H9 (cell line): Measurements from ENCODE around the gene CST5. TPM values are rescaled to one million over a fixed set of nuclear protein-coding genes. Genes with fewer than 3 reads are reported as not detected.

Experiments used
- DNase-seq: peaks from one replicate; pipeline ENCODE4 v3.0.0-alpha.2; 2017
- H2AFZ ChIP-seq: one replicate; pipeline ENCODE4 v1.6.1; 2013; ENCODE audit warnings: mild to moderate bottlenecking, low read length, control low read depth, moderate library complexity
- H2AK5ac ChIP-seq: 2 replicates; pipeline ENCODE4 v1.6.1; 2013; ENCODE audit warnings: low read length, control low read depth, mixed read lengths; ENCODE audit not compliant: insufficient read length
- H2BK120ac ChIP-seq: one replicate; pipeline ENCODE4 v1.6.1; 2013; ENCODE audit warnings: low read depth, mild to moderate bottlenecking, low read length, control low read depth, inconsistent platforms; ENCODE audit not compliant: poor library complexity, severe bottlenecking
- H2BK12ac ChIP-seq: 2 replicates; pipeline ENCODE4 v1.6.1; 2013; ENCODE audit warnings: low read length, control low read depth, mixed read lengths, low read depth; ENCODE audit not compliant: insufficient read length
- H2BK15ac ChIP-seq: 2 replicates; pipeline ENCODE4 v1.6.1; 2013; ENCODE audit warnings: low read depth, low read length, control low read depth
- H2BK20ac ChIP-seq: one replicate; pipeline ENCODE4 v1.6.1; 2013; ENCODE audit warnings: low read depth, mild to moderate bottlenecking, low read length, control low read depth, inconsistent platforms; ENCODE audit not compliant: poor library complexity, severe bottlenecking
- H2BK5ac ChIP-seq: 2 replicates; pipeline ENCODE4 v1.6.1; 2013; ENCODE audit warnings: low read length, control low read depth, mixed read lengths; ENCODE audit not compliant: insufficient read length
- H3K14ac ChIP-seq: 2 replicates; pipeline ENCODE4 v1.6.1; 2013; ENCODE audit warnings: low read length, control low read depth; ENCODE audit not compliant: insufficient read depth
- H3K18ac ChIP-seq: 2 replicates; pipeline ENCODE4 v1.6.1; 2013; ENCODE audit warnings: low read depth, mild to moderate bottlenecking, mixed read lengths, low read length, control low read depth; ENCODE audit not compliant: insufficient read length
- H3K23ac ChIP-seq: 2 replicates; pipeline ENCODE4 v1.6.1; 2013; ENCODE audit warnings: low read length, control low read depth, mixed read lengths, low read depth; ENCODE audit not compliant: insufficient read length
- H3K23me2 ChIP-seq: 2 replicates; pipeline ENCODE4 v1.6.1; 2013; ENCODE audit warnings: low read depth, mild to moderate bottlenecking, mixed read lengths, low read length, control low read depth; ENCODE audit not compliant: insufficient read length, poor library complexity, severe bottlenecking
- H3K27ac ChIP-seq: 2 replicates; pipeline ENCODE4 v1.5.1; 2013; ENCODE audit warnings: low read length, control low read depth, mixed read lengths, low read depth; ENCODE audit not compliant: insufficient read length
- H3K27me3 ChIP-seq: 2 replicates; pipeline ENCODE4 v1.6.1; 2013; ENCODE audit warnings: low read length, control low read depth, inconsistent platforms; ENCODE audit not compliant: insufficient read depth
- H3K4ac ChIP-seq: 2 replicates; pipeline ENCODE4 v1.6.1; 2013; ENCODE audit warnings: low read depth, mild to moderate bottlenecking, control low read depth, inconsistent platforms, low read length, moderate library complexity
- H3K4me1 ChIP-seq: 2 replicates; pipeline ENCODE4 v1.6.1; 2013; ENCODE audit warnings: low read length, control low read depth, inconsistent platforms; ENCODE audit not compliant: insufficient read depth
- H3K4me2 ChIP-seq: 2 replicates; pipeline ENCODE4 v1.6.1; 2013; ENCODE audit warnings: low read length, control low read depth, mixed read lengths; ENCODE audit not compliant: insufficient read length, insufficient read depth
- H3K56ac ChIP-seq: 2 replicates; pipeline ENCODE4 v1.6.1; 2013; ENCODE audit warnings: low read depth, mild to moderate bottlenecking, mixed read lengths, low read length, control low read depth; ENCODE audit not compliant: insufficient read length
- H3K79me1 ChIP-seq: 2 replicates; pipeline ENCODE4 v1.6.1; 2013; ENCODE audit warnings: low read depth, mild to moderate bottlenecking, moderate library complexity, low read length, control low read depth, inconsistent platforms; ENCODE audit not compliant: insufficient read depth, poor library complexity, severe bottlenecking
- H3K79me2 ChIP-seq: 2 replicates; pipeline ENCODE4 v1.6.1; 2013; ENCODE audit warnings: low read length, control low read depth, inconsistent platforms; ENCODE audit not compliant: insufficient read depth
- H3K9ac ChIP-seq: 2 replicates; pipeline ENCODE4 v1.6.1; 2013; ENCODE audit warnings: low read length, control low read depth, mixed read lengths; ENCODE audit not compliant: insufficient read length; ENCODE audit errors: extremely low read depth
- H3K9me3 ChIP-seq: one replicate; pipeline ENCODE4 v1.6.1; 2013; ENCODE audit warnings: low read depth, low read length, inconsistent platforms; ENCODE audit not compliant: control insufficient read depth
- H3T11ph ChIP-seq: one replicate; pipeline ENCODE4 v1.6.1; 2013; ENCODE audit warnings: mild to moderate bottlenecking, low read length, control low read depth, inconsistent platforms
- H4K20me1 ChIP-seq: one replicate; pipeline ENCODE4 v1.6.1; 2013; ENCODE audit not compliant: control insufficient read depth, insufficient read length, insufficient read depth
- H4K5ac ChIP-seq: 2 replicates; pipeline ENCODE4 v1.6.1; 2013; ENCODE audit warnings: low read depth, mild to moderate bottlenecking, mixed read lengths, low read length, control low read depth; ENCODE audit not compliant: insufficient read length
- H4K8ac ChIP-seq: replicated peaks from 2 replicates; pipeline ENCODE4 v1.6.1; 2013; ENCODE audit warnings: low read length, control low read depth, mixed read lengths, low read depth; ENCODE audit not compliant: insufficient read length
- H4K91ac ChIP-seq: 2 replicates; pipeline ENCODE4 v1.6.1; 2013; ENCODE audit warnings: low read depth, mild to moderate bottlenecking, moderate library complexity, mixed read lengths, low read length, control low read depth; ENCODE audit not compliant: insufficient read length
- H3K27ac Mint-ChIP-seq, 3 experiments: 2 replicates in 2 of 3; 3 replicates in 1 of 3; pipeline ENCODE4 v1.8.0; 2020 to 2021; ENCODE audit warnings: mixed read lengths in 3 of 3, mild to moderate bottlenecking in 1 of 3, moderate library complexity in 1 of 3
- H3K27me3 Mint-ChIP-seq: 2 replicates; pipeline ENCODE4 v1.8.0; 2021; ENCODE audit warnings: low read depth, mild to moderate bottlenecking, moderate library complexity, mixed read lengths
- H3K36me3 Mint-ChIP-seq, 3 experiments: 2 replicates in 2 of 3; 3 replicates in 1 of 3; pipeline ENCODE4 v1.8.0; 2020 to 2021; ENCODE audit warnings: low read depth in 3 of 3, mixed read lengths in 3 of 3; ENCODE audit not compliant: insufficient read depth in 1 of 3
- H3K4me1 Mint-ChIP-seq, 2 experiments: 2 replicates each; pipeline ENCODE4 v1.8.0; 2020; ENCODE audit warnings: mixed read lengths in 2 of 2
- H3K4me3 Mint-ChIP-seq, 2 experiments: 2 replicates in 1 of 2; 3 replicates in 1 of 2; pipeline ENCODE4 v1.8.0; 2020 to 2021; ENCODE audit warnings: mild to moderate bottlenecking in 2 of 2, mixed read lengths in 2 of 2, moderate library complexity in 1 of 2
- H3K9me3 Mint-ChIP-seq, 2 experiments: 2 replicates in 1 of 2; 3 replicates in 1 of 2; pipeline ENCODE4 v1.8.0; 2020; ENCODE audit warnings: mild to moderate bottlenecking in 2 of 2, mixed read lengths in 2 of 2, moderate library complexity in 1 of 2
- WGBS: extraction: QIAGEN DNeasy Blood & Tissue Kit; methylation state at CpG from one replicate; pipeline ENCODE4 v1.1.7; 2013; ENCODE audit warnings: missing lambda C conversion rate, low lambda C conversion rate, mixed read lengths; ENCODE audit not compliant: insufficient read length; ENCODE audit errors: extremely low coverage; 5-methylcytosine and 5-hydroxymethylcytosine counted together
- total RNA-seq: library from RNA; stranded (reverse); gene quantifications from 2 replicates; pipeline ENCODE4 v1.2.1, GENCODE V29; 2021
- TF ChIP-seq, protein P1 (sequence below): fragments of 200-600 bp; sonication (generic); conservative IDR thresholded peaks from 3 replicates; pipeline ENCODE4 v1.8.0; 2021; ENCODE audit warnings: antibody characterized with exemption, mild to moderate bottlenecking

The CST5 gene
- total RNA-seq, 1 experiment from 2014 or later = not detected

DNA sequence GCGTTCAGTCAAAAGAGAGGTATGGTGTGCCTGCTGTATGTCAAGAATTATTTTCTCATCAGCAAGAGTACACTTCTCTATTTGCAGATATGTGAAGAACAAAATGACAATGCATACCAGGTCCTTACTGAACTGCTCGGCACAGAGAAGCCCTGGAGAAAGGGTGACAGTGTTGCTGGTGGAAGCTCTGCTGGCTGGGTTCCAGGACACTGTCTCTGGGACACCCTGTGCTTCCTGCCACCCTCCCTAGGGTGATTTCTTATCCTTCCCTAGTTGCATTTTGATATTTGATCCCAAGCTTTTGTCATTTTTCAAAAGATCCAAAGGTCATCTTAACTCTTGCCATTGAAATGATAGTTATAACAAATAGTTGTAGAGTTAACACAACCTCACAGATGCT is 8.3 kb upstream of the CST5 start:
- no peak overlapping the region for H3K23ac ChIP-seq
- Mint-ChIP-seq H3K36me3 (no peaks in the 10 kb centered on the region), H3K27me3 (peaks cover 4% of the 10 kb centered on the region; the same call in 1 of the 2 replicates), H3K27ac (no peak overlapping the region), H3K4me3 (no peak overlapping the region), H3K4me1 (peaks cover 0 to 5% of the 10 kb centered on the region in 2 experiments; a peak in 1 of 4 replicates), H3K9me3 (no peaks in the 10 kb centered on the region)
- no peaks in the 10 kb centered on the region for H3K9me3 ChIP-seq
- H2BK15ac ChIP-seq = no peak overlapping the region
- H3K23me2 ChIP-seq = no peaks in the 10 kb centered on the region
- no peak overlapping the region for H3K4ac ChIP-seq
- no peaks in the 10 kb centered on the region for H3K27me3 ChIP-seq
- no peak overlapping the region for H3K56ac ChIP-seq
- no peaks in the 10 kb centered on the region for H3K79me1 ChIP-seq
- WGBS = no CpG with 5 or more reads among the region's 2 CpGs
- no peak overlapping the region for H4K8ac ChIP-seq
- H3K18ac ChIP-seq = no peak overlapping the region
- DNase-seq = no peak
- H3K4me2 ChIP-seq = no peak overlapping the region
- no peak overlapping the region for H3K9ac ChIP-seq
- no peaks in the 10 kb centered on the region for H3K79me2 ChIP-seq
- TF ChIP-seq, protein P1, sequence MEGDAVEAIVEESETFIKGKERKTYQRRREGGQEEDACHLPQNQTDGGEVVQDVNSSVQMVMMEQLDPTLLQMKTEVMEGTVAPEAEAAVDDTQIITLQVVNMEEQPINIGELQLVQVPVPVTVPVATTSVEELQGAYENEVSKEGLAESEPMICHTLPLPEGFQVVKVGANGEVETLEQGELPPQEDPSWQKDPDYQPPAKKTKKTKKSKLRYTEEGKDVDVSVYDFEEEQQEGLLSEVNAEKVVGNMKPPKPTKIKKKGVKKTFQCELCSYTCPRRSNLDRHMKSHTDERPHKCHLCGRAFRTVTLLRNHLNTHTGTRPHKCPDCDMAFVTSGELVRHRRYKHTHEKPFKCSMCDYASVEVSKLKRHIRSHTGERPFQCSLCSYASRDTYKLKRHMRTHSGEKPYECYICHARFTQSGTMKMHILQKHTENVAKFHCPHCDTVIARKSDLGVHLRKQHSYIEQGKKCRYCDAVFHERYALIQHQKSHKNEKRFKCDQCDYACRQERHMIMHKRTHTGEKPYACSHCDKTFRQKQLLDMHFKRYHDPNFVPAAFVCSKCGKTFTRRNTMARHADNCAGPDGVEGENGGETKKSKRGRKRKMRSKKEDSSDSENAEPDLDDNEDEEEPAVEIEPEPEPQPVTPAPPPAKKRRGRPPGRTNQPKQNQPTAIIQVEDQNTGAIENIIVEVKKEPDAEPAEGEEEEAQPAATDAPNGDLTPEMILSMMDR = no peak
- H3K4me1 ChIP-seq = no peaks in the 10 kb centered on the region
- no peak overlapping the region for H2AFZ ChIP-seq
- H2BK5ac ChIP-seq = no peak overlapping the region
- no peaks in the 10 kb centered on the region for H4K20me1 ChIP-seq
- no peak overlapping the region for H3K14ac ChIP-seq
- no peak overlapping the region for H3T11ph ChIP-seq
- H2BK12ac ChIP-seq = no peak overlapping the region
- no peak overlapping the region for H2BK20ac ChIP-seq
- H2BK120ac ChIP-seq = no peak overlapping the region
- H3K27ac ChIP-seq = no peak overlapping the region
- no peak overlapping the region for H4K91ac ChIP-seq
- H4K5ac ChIP-seq = no peak overlapping the region
- H2AK5ac ChIP-seq = no peak overlapping the region
